ENCODE results near the gene FBXW5.

GRCh38 chr9:136931611-136932130, 12.9 kb downstream of the FBXW5 start:
- TF ChIP-seq POLR2A (IDR thresholded peaks at IDR 0.05), result no peak
- TF ChIP-seq, protein P1, sequence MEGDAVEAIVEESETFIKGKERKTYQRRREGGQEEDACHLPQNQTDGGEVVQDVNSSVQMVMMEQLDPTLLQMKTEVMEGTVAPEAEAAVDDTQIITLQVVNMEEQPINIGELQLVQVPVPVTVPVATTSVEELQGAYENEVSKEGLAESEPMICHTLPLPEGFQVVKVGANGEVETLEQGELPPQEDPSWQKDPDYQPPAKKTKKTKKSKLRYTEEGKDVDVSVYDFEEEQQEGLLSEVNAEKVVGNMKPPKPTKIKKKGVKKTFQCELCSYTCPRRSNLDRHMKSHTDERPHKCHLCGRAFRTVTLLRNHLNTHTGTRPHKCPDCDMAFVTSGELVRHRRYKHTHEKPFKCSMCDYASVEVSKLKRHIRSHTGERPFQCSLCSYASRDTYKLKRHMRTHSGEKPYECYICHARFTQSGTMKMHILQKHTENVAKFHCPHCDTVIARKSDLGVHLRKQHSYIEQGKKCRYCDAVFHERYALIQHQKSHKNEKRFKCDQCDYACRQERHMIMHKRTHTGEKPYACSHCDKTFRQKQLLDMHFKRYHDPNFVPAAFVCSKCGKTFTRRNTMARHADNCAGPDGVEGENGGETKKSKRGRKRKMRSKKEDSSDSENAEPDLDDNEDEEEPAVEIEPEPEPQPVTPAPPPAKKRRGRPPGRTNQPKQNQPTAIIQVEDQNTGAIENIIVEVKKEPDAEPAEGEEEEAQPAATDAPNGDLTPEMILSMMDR (IDR thresholded peaks at IDR 0.05), result no peak
